GM23338 (cell line): ENCODE measurements around the gene JDP2. TPM values are rescaled to one million over a fixed set of nuclear protein-coding genes. Genes with fewer than 3 reads are reported as not detected.

Experiments
- ATAC-seq: fragments of 200-7000 bp; cut with Tn5 transposase; 3 replicates; pipeline ENCODE4 v1.9.1; 2020
- DNase-seq: peaks from one replicate; pipeline ENCODE4 v3.0.0-alpha.2; 2015; ENCODE audit warnings: low spot score
- H2AFZ ChIP-seq: fragments of 200-600 bp; sonication (generic); 2 replicates; pipeline ENCODE4 v1.8.0; 2016; ENCODE audit warnings: antibody characterized with exemption, mild to moderate bottlenecking, moderate library complexity
- H3F3A ChIP-seq: fragments of 200-600 bp; sonication (generic); replicated peaks from 2 replicates; pipeline ENCODE4 v1.8.0; 2017; ENCODE audit warnings: antibody characterized with exemption, mixed run types, low read depth
- H3K27ac ChIP-seq: fragments of 200-600 bp; sonication (generic); 2 replicates; pipeline ENCODE4 v1.6.1; 2016; ENCODE audit warnings: low read depth
- H3K27me3 ChIP-seq: fragments of 200-600 bp; sonication (generic); 2 replicates; pipeline ENCODE4 v1.8.0; 2016; ENCODE audit warnings: mild to moderate bottlenecking, mixed run types, moderate library complexity; ENCODE audit not compliant: insufficient read depth
- H3K36me3 ChIP-seq: fragments of 200-600 bp; sonication (generic); 2 replicates; pipeline ENCODE4 v1.8.0; 2016; ENCODE audit warnings: mild to moderate bottlenecking; ENCODE audit not compliant: insufficient read depth
- H3K4me1 ChIP-seq: fragments of 200-600 bp; sonication (generic); 2 replicates; pipeline ENCODE4 v1.8.0; 2016; ENCODE audit warnings: mild to moderate bottlenecking, moderate library complexity; ENCODE audit not compliant: insufficient read depth
- H3K4me2 ChIP-seq: fragments of 200-600 bp; sonication (generic); 2 replicates; pipeline ENCODE4 v1.7.1; 2017; ENCODE audit warnings: mixed run types
- H3K4me3 ChIP-seq: fragments of 200-600 bp; sonication (generic); 2 replicates; pipeline ENCODE4 v1.6.1; 2016; ENCODE audit warnings: mixed run types
- H3K79me2 ChIP-seq: fragments of 200-600 bp; sonication (generic); replicated peaks from 2 replicates; pipeline ENCODE4 v1.8.0; 2017; ENCODE audit warnings: mild to moderate bottlenecking; ENCODE audit not compliant: insufficient read depth
- H3K9me2 ChIP-seq: fragments of 200-600 bp; sonication (generic); 2 replicates; pipeline ENCODE4 v1.8.0; 2017; ENCODE audit not compliant: insufficient read depth
- H4K20me1 ChIP-seq: fragments of 200-600 bp; sonication (generic); replicated peaks from 2 replicates; pipeline ENCODE4 v1.8.0; 2017; ENCODE audit warnings: mild to moderate bottlenecking; ENCODE audit not compliant: insufficient read depth
- H3K27ac Mint-ChIP-seq: 2 replicates; pipeline ENCODE4 v1.8.0; 2020; ENCODE audit warnings: inconsistent platforms, mild to moderate bottlenecking, moderate library complexity, mixed read lengths
- H3K27me3 Mint-ChIP-seq: 3 replicates; pipeline ENCODE4 v1.8.0; 2022; ENCODE audit warnings: low read depth, mild to moderate bottlenecking, moderate library complexity, mixed read lengths, inconsistent platforms; ENCODE audit not compliant: insufficient read depth, poor library complexity
- H3K36me3 Mint-ChIP-seq: 3 replicates; pipeline ENCODE4 v1.8.0; 2021; ENCODE audit warnings: low read depth, mild to moderate bottlenecking, inconsistent platforms, moderate library complexity, mixed read lengths
- H3K4me1 Mint-ChIP-seq: 3 replicates; pipeline ENCODE4 v1.8.0; 2020; ENCODE audit warnings: mild to moderate bottlenecking, inconsistent platforms, mixed read lengths
- H3K4me3 Mint-ChIP-seq: 3 replicates; pipeline ENCODE4 v1.8.0; 2021; ENCODE audit warnings: moderate library complexity, mild to moderate bottlenecking, inconsistent platforms, mixed read lengths
- H3K9me3 Mint-ChIP-seq: 3 replicates; pipeline ENCODE4 v1.8.0; 2020; ENCODE audit warnings: moderate library complexity, mild to moderate bottlenecking, inconsistent platforms, mixed read lengths
- CREB1 ChIP-seq: fragments of 250-450 bp; sonication (Bioruptor Pico); IDR thresholded peaks from 2 replicates; pipeline ENCODE4 v1.5.0; 2020; ENCODE audit warnings: low read depth, mild to moderate bottlenecking, moderate library complexity
- CTCF ChIP-seq, 2 experiments: fragments of 200-600 bp in 1 of 2; sonication (generic) in 1 of 2; conservative IDR thresholded peaks; 2 replicates each; pipeline versions ENCODE4 v1.5.1 to v1.6.1; 2016 to 2017; ENCODE audit warnings: antibody characterized with exemption in 2 of 2, low read depth in 2 of 2, mild to moderate bottlenecking in 2 of 2, moderate library complexity in 1 of 2
- EZH2 ChIP-seq: fragments of 200-600 bp; sonication (generic); IDR thresholded peaks from one replicate; pipeline ENCODE4 v1.8.0; 2017; ENCODE audit warnings: antibody characterized with exemption, mild to moderate bottlenecking, low read depth; ENCODE audit not compliant: unreplicated experiment
- EZH2phosphoT487 ChIP-seq: fragments of 200-600 bp; sonication (generic); IDR thresholded peaks from one replicate; pipeline ENCODE4 v1.8.1; 2018; ENCODE audit warnings: antibody characterized with exemption; ENCODE audit not compliant: unreplicated experiment
- JUNB ChIP-seq: IDR thresholded peaks from one replicate; pipeline ENCODE4 v1.6.1; 2016; ENCODE audit warnings: antibody characterized with exemption; ENCODE audit not compliant: unreplicated experiment
- NANOG ChIP-seq: IDR thresholded peaks from 2 replicates; pipeline ENCODE4 v1.6.1; 2016; ENCODE audit warnings: antibody characterized with exemption, borderline replicate concordance
- POLR2AphosphoS5 ChIP-seq: IDR thresholded peaks from 2 replicates; pipeline ENCODE4 v1.6.1; 2016; ENCODE audit warnings: antibody characterized with exemption, low read depth
- STAT1 ChIP-seq: IDR thresholded peaks from one replicate; pipeline ENCODE4 v1.6.1; 2016; ENCODE audit warnings: antibody characterized with exemption; ENCODE audit not compliant: unreplicated experiment
- ZNF114 ChIP-seq: fragments of 250-450 bp; sonication (Bioruptor Pico); IDR thresholded peaks from 2 replicates; pipeline ENCODE4 v1.5.0; 2020; ENCODE audit warnings: mild to moderate bottlenecking, moderate library complexity
- ZNF331 ChIP-seq: fragments of 250-450 bp; sonication (Bioruptor Pico); IDR thresholded peaks from 2 replicates; pipeline ENCODE4 v1.5.0; 2020; ENCODE audit warnings: low read depth, mild to moderate bottlenecking, moderate library complexity
- polyA plus RNA-seq: library from polyadenylated mRNA; unstranded; fragments of >200 nt; fragmentation: Nextera tagmentation; extraction: Ambion mirVana; gene quantifications from 2 replicates; pipeline ENCODE4 v1.2.1, GENCODE V29; 2016
- total RNA-seq: library from RNA; depleted of rRNA; stranded (reverse); fragments of >200 nt; shearing (Covaris generic); gene quantifications from 2 replicates; pipeline ENCODE4 v1.2.3, GENCODE V29; 2014
- TF ChIP-seq, protein P1 (sequence below): IDR thresholded peaks from one replicate; pipeline ENCODE4 v1.6.1; 2018; ENCODE audit warnings: antibody characterized with exemption; ENCODE audit not compliant: unreplicated experiment
- TF ChIP-seq, protein P2 (sequence below): IDR thresholded peaks from 2 replicates; pipeline ENCODE4 v1.6.1; 2016; ENCODE audit warnings: antibody characterized with exemption

JDP2 gene
- total and polyA plus RNA-seq, 2 experiments from 2014 or later, result 12.5 to 38.9 TPM

DNA sequence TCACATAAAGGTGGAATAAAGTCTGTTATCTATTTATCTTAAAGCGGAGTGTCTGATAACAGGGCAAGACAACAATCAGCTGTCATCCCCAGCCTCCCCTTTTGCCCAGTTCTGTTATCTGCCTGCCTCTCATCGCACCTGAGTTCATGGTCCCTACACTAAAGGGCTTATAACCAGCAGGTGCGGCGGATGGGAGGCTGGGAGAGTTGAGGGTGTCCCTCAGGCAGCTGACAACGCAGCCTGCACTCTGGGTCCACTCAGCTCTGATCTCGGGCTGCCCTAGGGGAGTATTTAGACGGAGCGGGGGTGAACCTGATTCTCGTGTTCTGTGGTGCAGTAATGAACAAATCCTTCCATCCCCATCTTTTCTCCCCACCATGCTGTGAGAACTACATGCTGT is 34.0 kb upstream of the JDP2 start:
- no peak overlapping the region for H3K27ac ChIP-seq
- H3K4me3 ChIP-seq, result no peak overlapping the region
- H3K36me3 ChIP-seq, result no peaks in the 10 kb centered on the region
- Mint-ChIP-seq H3K27me3 (peaks cover 5% of the 10 kb centered on the region), H3K4me3 (no peak overlapping the region), H3K27ac (no peak overlapping the region), H3K9me3 (peaks cover 3% of the 10 kb centered on the region; the same call in 1 of the 3 replicates), H3K36me3 (no peaks in the 10 kb centered on the region), H3K4me1 (peaks cover 14% of the 10 kb centered on the region)
- DNase-seq (no peak), ATAC-seq (no peak)
- H3K4me1 ChIP-seq, result peaks cover 12% of the 10 kb centered on the region
- H2AFZ ChIP-seq, result peak overlapping the region; percentile 97
- no peaks in the 10 kb centered on the region for H4K20me1 ChIP-seq
- TF ChIP-seq EZH2phosphoT487 (no peak), JUNB (no peak), EZH2 (no peak), POLR2AphosphoS5 (no peak), CTCF (conservative IDR thresholded peaks at IDR 0.05; ENCODE audit: low read depth in 2 of 2) (no peak), NANOG (no peak), STAT1 (no peak)
- TF ChIP-seq, protein P1, sequence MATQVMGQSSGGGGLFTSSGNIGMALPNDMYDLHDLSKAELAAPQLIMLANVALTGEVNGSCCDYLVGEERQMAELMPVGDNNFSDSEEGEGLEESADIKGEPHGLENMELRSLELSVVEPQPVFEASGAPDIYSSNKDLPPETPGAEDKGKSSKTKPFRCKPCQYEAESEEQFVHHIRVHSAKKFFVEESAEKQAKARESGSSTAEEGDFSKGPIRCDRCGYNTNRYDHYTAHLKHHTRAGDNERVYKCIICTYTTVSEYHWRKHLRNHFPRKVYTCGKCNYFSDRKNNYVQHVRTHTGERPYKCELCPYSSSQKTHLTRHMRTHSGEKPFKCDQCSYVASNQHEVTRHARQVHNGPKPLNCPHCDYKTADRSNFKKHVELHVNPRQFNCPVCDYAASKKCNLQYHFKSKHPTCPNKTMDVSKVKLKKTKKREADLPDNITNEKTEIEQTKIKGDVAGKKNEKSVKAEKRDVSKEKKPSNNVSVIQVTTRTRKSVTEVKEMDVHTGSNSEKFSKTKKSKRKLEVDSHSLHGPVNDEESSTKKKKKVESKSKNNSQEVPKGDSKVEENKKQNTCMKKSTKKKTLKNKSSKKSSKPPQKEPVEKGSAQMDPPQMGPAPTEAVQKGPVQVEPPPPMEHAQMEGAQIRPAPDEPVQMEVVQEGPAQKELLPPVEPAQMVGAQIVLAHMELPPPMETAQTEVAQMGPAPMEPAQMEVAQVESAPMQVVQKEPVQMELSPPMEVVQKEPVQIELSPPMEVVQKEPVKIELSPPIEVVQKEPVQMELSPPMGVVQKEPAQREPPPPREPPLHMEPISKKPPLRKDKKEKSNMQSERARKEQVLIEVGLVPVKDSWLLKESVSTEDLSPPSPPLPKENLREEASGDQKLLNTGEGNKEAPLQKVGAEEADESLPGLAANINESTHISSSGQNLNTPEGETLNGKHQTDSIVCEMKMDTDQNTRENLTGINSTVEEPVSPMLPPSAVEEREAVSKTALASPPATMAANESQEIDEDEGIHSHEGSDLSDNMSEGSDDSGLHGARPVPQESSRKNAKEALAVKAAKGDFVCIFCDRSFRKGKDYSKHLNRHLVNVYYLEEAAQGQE, result no peak
- no peak overlapping the region for H3K4me2 ChIP-seq
- H3K79me2 ChIP-seq, result no peaks in the 10 kb centered on the region
- H3F3A ChIP-seq, result no peaks in the 10 kb centered on the region
- H3K27me3 ChIP-seq, result no peaks in the 10 kb centered on the region
- 0 out of 2 replicates have a peak, but pooled peaks cover 3% of the 10 kb centered on the region for H3K9me2 ChIP-seq

DNA sequence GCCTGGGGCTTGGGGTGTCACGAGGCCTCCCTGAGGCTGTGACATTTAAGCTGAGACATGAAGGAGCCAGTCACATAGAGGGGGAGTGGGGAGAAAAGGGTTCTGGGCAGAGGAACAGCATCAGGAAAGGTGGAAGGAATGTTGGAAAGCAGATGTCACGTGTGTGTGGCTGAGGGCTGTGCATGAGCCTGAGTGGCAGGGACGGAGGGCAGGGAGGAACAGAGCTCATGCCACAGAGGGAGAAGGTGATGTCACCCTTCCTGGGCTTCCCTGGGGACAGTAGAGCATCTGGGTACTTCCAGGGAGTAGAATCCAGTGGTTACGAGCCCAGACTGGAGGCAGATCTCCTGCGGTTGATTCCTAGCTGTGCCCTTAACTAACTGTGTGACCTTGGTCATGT is 32.0 kb upstream of the JDP2 start:
- Histone ChIP-seq H3K27me3 (no peaks in the 10 kb centered on the region), H3K4me3 (no peak overlapping the region), H3K4me2 (no peak overlapping the region), H4K20me1 (no peaks in the 10 kb centered on the region), H3K79me2 (no peaks in the 10 kb centered on the region), H3K36me3 (no peaks in the 10 kb centered on the region), H2AFZ (no peak overlapping the region), H3K9me2 (0 out of 2 replicates have a peak, but pooled peaks cover 3% of the 10 kb centered on the region), H3K4me1 (peaks cover 15% of the 10 kb centered on the region), H3F3A (no peaks in the 10 kb centered on the region), H3K27ac (no peak overlapping the region)
- H3K27ac Mint-ChIP-seq, result no peak overlapping the region
- DNase-seq (no peak), ATAC-seq (no peak)
- H3K27me3 Mint-ChIP-seq, result peaks cover 5% of the 10 kb centered on the region
- H3K4me3 Mint-ChIP-seq, result no peak overlapping the region
- H3K4me1 Mint-ChIP-seq, result peaks cover 18% of the 10 kb centered on the region
- peaks cover 3% of the 10 kb centered on the region; the same call in 2 of the 3 replicates for H3K9me3 Mint-ChIP-seq
- no peaks in the 10 kb centered on the region for H3K36me3 Mint-ChIP-seq
- TF ChIP-seq, protein P1, result no peak
- no peak for TF ChIP-seq STAT1
- TF ChIP-seq EZH2phosphoT487, result no peak
- no peak for TF ChIP-seq CTCF (conservative IDR thresholded peaks at IDR 0.05; ENCODE audit: low read depth in 2 of 2)
- TF ChIP-seq CREB1, result no peak
- no peak for TF ChIP-seq POLR2AphosphoS5
- TF ChIP-seq ZNF114 (CRISPR knock-in tag), result no peak
- no peak for TF ChIP-seq JUNB
- no peak for TF ChIP-seq ZNF331 (CRISPR knock-in tag)
- TF ChIP-seq NANOG, result no peak
- TF ChIP-seq, protein P2, sequence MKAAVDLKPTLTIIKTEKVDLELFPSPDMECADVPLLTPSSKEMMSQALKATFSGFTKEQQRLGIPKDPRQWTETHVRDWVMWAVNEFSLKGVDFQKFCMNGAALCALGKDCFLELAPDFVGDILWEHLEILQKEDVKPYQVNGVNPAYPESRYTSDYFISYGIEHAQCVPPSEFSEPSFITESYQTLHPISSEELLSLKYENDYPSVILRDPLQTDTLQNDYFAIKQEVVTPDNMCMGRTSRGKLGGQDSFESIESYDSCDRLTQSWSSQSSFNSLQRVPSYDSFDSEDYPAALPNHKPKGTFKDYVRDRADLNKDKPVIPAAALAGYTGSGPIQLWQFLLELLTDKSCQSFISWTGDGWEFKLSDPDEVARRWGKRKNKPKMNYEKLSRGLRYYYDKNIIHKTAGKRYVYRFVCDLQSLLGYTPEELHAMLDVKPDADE, result no peak
